K562 (cell line): ENCODE data around the gene ZBED2. TPM values are rescaled to one million over a fixed set of nuclear protein-coding genes. Genes with fewer than 3 reads are reported as not detected.

Experiments used
- ATAC-seq: fragments of 200-7000 bp; cut with Tn5 transposase; 3 replicates; pipeline ENCODE4 v1.9.1; 2020; ENCODE audit warnings: moderate library complexity
- BruUV-seq: library from RNA; stranded (reverse); fragments of 400-500 nt; replicated peaks from 2 replicates; lab custom pipeline; 2021; lab: Mats Ljungman, UMichigan
- CTCF ChIA-PET: fragments of 300-600 bp; formaldehyde crosslinking; extraction: SDS; loops from one replicate; lab custom pipeline; 2021; ENCODE audit warnings: low intra/inter-chr PET ratio; lab: Yijun Ruan, JAX
- POLR2A ChIA-PET: fragments of 300-600, 350-650 bp; sonication (Branson Sonifier 250); formaldehyde crosslinking; extraction: SDS; loops from one replicate; lab custom pipeline; 2021; ENCODE audit warnings: antibody characterized with exemption, inconsistent platforms; lab: Yijun Ruan, JAX
- DNase-seq, 4 experiments: peaks; one replicate each; pipeline versions ENCODE4 v3.0.0 to v3.0.0-alpha.2; 2011 to 2018; ENCODE audit warnings: low spot score in 3 of 4, mixed read lengths in 3 of 4; ENCODE audit errors: extremely low read depth in 1 of 4
- FAIRE-seq: peaks from 2 replicates; lab custom pipeline; 2011; peaks lifted over from hg19 to GRCh38; lab: Jason Lieb, UNC
- H2AFZ ChIP-seq: 2 replicates; pipeline ENCODE4 v1.6.0; 2011; ENCODE audit warnings: low read depth, low read length, control low read depth, inconsistent platforms
- H3K27ac ChIP-seq: fragments of 200-600 bp; 3 replicates; pipeline ENCODE4 v1.8.0; 2011; ENCODE audit warnings: low read depth, mild to moderate bottlenecking, control low read depth, inconsistent platforms, low read length, moderate library complexity, mixed read lengths; ENCODE audit errors: extremely low read depth
- H3K27me3 ChIP-seq, 2 experiments: fragments of 300-600 bp in 1 of 2; 2 replicates in 1 of 2; 3 replicates in 1 of 2; pipeline versions ENCODE4 v1.6.0 to v1.8.0; 2011; ENCODE audit warnings: inconsistent platforms in 2 of 2, low read length in 2 of 2, mild to moderate bottlenecking in 1 of 2, mixed read lengths in 1 of 2, moderate library complexity in 1 of 2; ENCODE audit not compliant: control insufficient read depth in 2 of 2, insufficient read depth in 2 of 2
- H3K36me3 ChIP-seq: fragments of 300-600 bp; 3 replicates; pipeline ENCODE4 v1.8.0; 2011; ENCODE audit warnings: mild to moderate bottlenecking, low read length, inconsistent platforms; ENCODE audit not compliant: control insufficient read depth, insufficient read depth
- H3K4me1 ChIP-seq, 2 experiments: fragments of 200-600 bp in 1 of 2; replicated peaks in 1 of 2; 2 replicates in 1 of 2; 3 replicates in 1 of 2; pipeline versions ENCODE4 v1.5.1 to v1.8.0; 2011; ENCODE audit warnings: inconsistent platforms in 2 of 2, low read length in 2 of 2, mild to moderate bottlenecking in 1 of 2, mixed read lengths in 1 of 2, moderate library complexity in 1 of 2; ENCODE audit not compliant: control insufficient read depth in 2 of 2, insufficient read depth in 2 of 2
- H3K4me2 ChIP-seq: 2 replicates; pipeline ENCODE4 v1.6.1; 2011; ENCODE audit warnings: low read length, control low read depth, inconsistent platforms, mixed read lengths; ENCODE audit not compliant: insufficient read depth
- H3K4me3 ChIP-seq: fragments of 200-600 bp; sonication (generic), shearing (Covaris generic); 2 replicates; pipeline ENCODE4 v1.5.1; 2016; ENCODE audit warnings: control low read depth, inconsistent platforms
- H3K79me2 ChIP-seq: fragments of 200-600 bp; 3 replicates; pipeline ENCODE4 v1.8.0; 2011; ENCODE audit warnings: low read length, inconsistent platforms; ENCODE audit not compliant: control insufficient read depth, insufficient read depth
- H3K9ac ChIP-seq, 2 experiments: 2 replicates each; pipeline versions ENCODE4 v1.6.0 to v1.6.1; 2011; ENCODE audit warnings: low read depth in 2 of 2, low read length in 2 of 2, control low read depth in 1 of 2, inconsistent platforms in 1 of 2, mild to moderate bottlenecking in 1 of 2, mixed read lengths in 1 of 2; ENCODE audit not compliant: insufficient read depth in 1 of 2
- H3K9me1 ChIP-seq: one replicate; pipeline ENCODE4 v1.6.0; 2011; ENCODE audit warnings: inconsistent platforms, mild to moderate bottlenecking, low read length, moderate library complexity; ENCODE audit not compliant: control insufficient read depth, insufficient read depth
- H3K9me3 ChIP-seq: replicated peaks from 2 replicates; pipeline ENCODE4 v1.5.1; 2011; ENCODE audit warnings: low read depth, low read length, inconsistent platforms; ENCODE audit not compliant: control insufficient read depth, insufficient read depth
- H4K20me1 ChIP-seq: replicated peaks from 2 replicates; pipeline ENCODE4 v1.6.1; 2011; ENCODE audit warnings: low read length, inconsistent platforms, mixed read lengths; ENCODE audit not compliant: control insufficient read depth, insufficient read depth
- CEBPB ChIP-seq: fragments of 450-650 bp; IDR thresholded peaks from 2 replicates; pipeline ENCODE4 v1.6.1; 2016; ENCODE audit warnings: missing genetic modification characterization, missing compliant biosample characterization
- FOXM1 ChIP-seq, 2 experiments: fragments of 450-650 bp in 1 of 2; sonication (generic) in 1 of 2; formaldehyde crosslinking in 1 of 2; IDR thresholded peaks; 2 replicates each; pipeline versions ENCODE4 v1.6.1 to v1.9.0; 2017 to 2022; ENCODE audit warnings: low read depth in 2 of 2, mild to moderate bottlenecking in 2 of 2, missing genetic modification reagents in 1 of 2, moderate library complexity in 1 of 2
- GTF2E2 ChIP-seq: fragments of 200-800 bp; sonication (Bioruptor generic); IDR thresholded peaks from 2 replicates; pipeline ENCODE4 v1.6.1; 2016; ENCODE audit warnings: missing genetic modification characterization, missing compliant biosample characterization
- HLTF ChIP-seq: fragments of 450-650 bp; IDR thresholded peaks from 2 replicates; pipeline ENCODE4 v1.6.1; 2016
- KAT7 ChIP-seq: sonication (generic); formaldehyde crosslinking; IDR thresholded peaks from 2 replicates; pipeline ENCODE4 v1.8.0; 2022; ENCODE audit warnings: missing genetic modification reagents, mild to moderate bottlenecking, borderline replicate concordance
- KLF16 ChIP-seq: IDR thresholded peaks from 2 replicates; pipeline ENCODE4 v1.6.1; 2016; ENCODE audit warnings: antibody characterized with exemption
- MXI1 ChIP-seq: IDR thresholded peaks from 2 replicates; pipeline ENCODE4 v1.6.1; 2011; ENCODE audit warnings: low read depth, mild to moderate bottlenecking, improper control_type of control experiment, low read length
- NR2C2 ChIP-seq, 2 experiments: fragments of 200-800 bp in 1 of 2; sonication (Bioruptor generic) in 1 of 2; sonication (generic) in 1 of 2; formaldehyde crosslinking in 1 of 2; IDR thresholded peaks; 2 replicates each; pipeline versions ENCODE4 v1.6.1 to v1.8.0; 2016 to 2022; ENCODE audit warnings: mild to moderate bottlenecking in 1 of 2, missing compliant biosample characterization in 1 of 2, missing genetic modification characterization in 1 of 2, missing genetic modification reagents in 1 of 2
- RBM17 ChIP-seq: fragments of 200-400 bp; formaldehyde crosslinking; IDR thresholded peaks from 2 replicates; pipeline ENCODE4 v1.6.1; 2017; ENCODE audit warnings: low read depth, mild to moderate bottlenecking, low read length, borderline replicate concordance
- U2AF1 ChIP-seq: fragments of 200-400 bp; formaldehyde crosslinking; optimal IDR thresholded peaks from 2 replicates; pipeline ENCODE3; 2017; ENCODE audit warnings: mild to moderate bottlenecking, low read depth, low read length, moderate library complexity
- ZNF830 ChIP-seq: fragments of 250-450 bp; sonication (Bioruptor Pico); IDR thresholded peaks from 2 replicates; pipeline ENCODE4 v1.5.0; 2021; ENCODE audit warnings: mild to moderate bottlenecking
- in situ Hi-C: fragments of 300-500 bp; cut with MboI; formaldehyde crosslinking; loops from 4 replicates; pipeline ENCODE4 v1.15.0; 2018; ENCODE audit warnings: inconsistent platforms, mixed read lengths
- intact Hi-C: fragments of 100-400 bp; cut with micrococcal nuclease; formaldehyde crosslinking; loops from 2 replicates; pipeline ENCODE4 v1.14.2; 2022
- polyA plus RNA-seq, 8 experiments: library from polyadenylated mRNA; depleted of rRNA in 4 of 8; stranded (reverse) in 5 of 8; unstranded in 3 of 8; fragments of >200 nt; fragmentation: Nextera tagmentation in 2 of 8; fragmentation: Illumina TruSeq in 1 of 8; extraction: Ambion mirVana in 2 of 8; extraction: Trizol in 1 of 8; gene quantifications; 2 replicates each; pipeline versions ENCODE4 v1.2.1 to v1.2.3, GENCODE V29; 2011 to 2014; ENCODE audit warnings: inconsistent platforms in 1 of 8, missing spikeins in 1 of 8
- total RNA-seq, 7 experiments: library from RNA; depleted of rRNA in 6 of 7; stranded (reverse); fragments of >200 nt in 6 of 7; fragmentation: Illumina TruSeq in 2 of 7; extraction: Trizol in 2 of 7; gene quantifications; 2 replicates each; pipeline versions ENCODE4 v1.2.1 to v1.2.3, GENCODE V29; 2011 to 2021; ENCODE audit warnings: low replicate concordance in 1 of 7

The ZBED2 gene
- total and polyA plus RNA-seq, 9 of the 15 experiments (the other 6 are each of a cell fraction or from before 2014, with no cell fraction given): 0.11 TPM; not detected in 8

GRCh38 chr3:111592143-111592542, 3.0 kb downstream of the ZBED2 start:
- FAIRE-seq: no peak
- Histone ChIP-seq H3K9me1 (no peaks in the 10 kb centered on the region), H3K27ac (no peak overlapping the region), H4K20me1 (no peaks in the 10 kb centered on the region), H3K9me3 (no peaks in the 10 kb centered on the region), H3K9ac (no peak overlapping the region), H3K79me2 (no peaks in the 10 kb centered on the region), H3K4me1 (no peaks in the 10 kb centered on the region), H3K4me3 (no peak overlapping the region), H3K36me3 (no peaks in the 10 kb centered on the region), H3K27me3 (no peaks in the 10 kb centered on the region), H2AFZ (no peak overlapping the region), H3K4me2 (no peak overlapping the region)
- in situ Hi-C loops: no loop called here
- intact Hi-C loops: no loop called here
- no peak for TF ChIP-seq GTF2E2 (tag)
- TF ChIP-seq MXI1: no peak
- no peak for TF ChIP-seq HLTF
- TF ChIP-seq FOXM1 (IDR thresholded peaks at IDR 0.05; ENCODE audit: low read depth): no peak
- TF ChIP-seq FOXM1 (CRISPR knock-in tag; IDR thresholded peaks at IDR 0.05; ENCODE audit: low read depth): no peak
- TF ChIP-seq U2AF1: no peak
- no peak for TF ChIP-seq CEBPB (tag)
- TF ChIP-seq KAT7 (CRISPR knock-in tag): no peak
- TF ChIP-seq RBM17: no peak
- TF ChIP-seq NR2C2 (CRISPR knock-in tag; IDR thresholded peaks at IDR 0.05): no peak
- no peak for TF ChIP-seq NR2C2 (tag; IDR thresholded peaks at IDR 0.05)
- TF ChIP-seq KLF16: no peak
- TF ChIP-seq ZNF830: no peak
- DNase-seq: no peak
- ChIA-PET CTCF (no interaction called here), POLR2A (no interaction called here)
- BruUV-seq: no TSS peak
- ATAC-seq: no peak
